ENCODE measurements around the gene ZNF3. TPM values are rescaled to one million over a fixed set of nuclear protein-coding genes. Genes with fewer than 3 reads are reported as not detected.

Gene ZNF3
- total RNA-seq, 4 donors from 2014 or later = 31.4 to 42.3 (median 36.1) TPM

DNA sequence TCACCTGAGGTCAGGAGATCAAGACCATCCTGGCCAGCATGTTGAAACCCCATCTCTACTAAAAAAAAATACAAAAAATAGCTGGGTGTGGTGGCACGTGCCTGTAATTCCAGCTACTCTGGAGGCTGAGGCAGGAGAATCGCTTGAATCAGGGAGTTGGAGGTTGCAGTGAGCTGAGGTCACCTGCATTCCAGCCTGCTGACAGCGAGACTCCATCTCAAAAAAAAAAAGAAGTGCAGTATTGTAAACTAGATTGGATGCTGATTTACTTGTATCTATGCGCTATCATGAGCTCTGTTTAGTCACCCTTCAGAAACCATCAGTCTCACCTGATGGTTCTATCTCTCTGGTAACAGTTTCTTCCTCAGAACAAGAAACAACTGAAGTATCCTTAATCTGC is 18.1 kb downstream of the ZNF3 start:
- Histone ChIP-seq H3K27me3 (no peaks in the 10 kb centered on the region), H3K27ac (no peak overlapping the region), H3K4me1 (no peaks in the 10 kb centered on the region), H3K9me3 (no peaks in the 10 kb centered on the region), H3K36me3 (peaks cover 14% of the 10 kb centered on the region in 2 donors), H3K4me3 (replicated peaks in 1 of 3) (no peak overlapping the region)
- DNase-seq = no peak
- intact Hi-C loops (cut with DNase I) = no loop called here
- 94 to 100% methylated on average over 4 of the region's 4 CpGs for WGBS, 2 donors
- TF ChIP-seq, protein P1, sequence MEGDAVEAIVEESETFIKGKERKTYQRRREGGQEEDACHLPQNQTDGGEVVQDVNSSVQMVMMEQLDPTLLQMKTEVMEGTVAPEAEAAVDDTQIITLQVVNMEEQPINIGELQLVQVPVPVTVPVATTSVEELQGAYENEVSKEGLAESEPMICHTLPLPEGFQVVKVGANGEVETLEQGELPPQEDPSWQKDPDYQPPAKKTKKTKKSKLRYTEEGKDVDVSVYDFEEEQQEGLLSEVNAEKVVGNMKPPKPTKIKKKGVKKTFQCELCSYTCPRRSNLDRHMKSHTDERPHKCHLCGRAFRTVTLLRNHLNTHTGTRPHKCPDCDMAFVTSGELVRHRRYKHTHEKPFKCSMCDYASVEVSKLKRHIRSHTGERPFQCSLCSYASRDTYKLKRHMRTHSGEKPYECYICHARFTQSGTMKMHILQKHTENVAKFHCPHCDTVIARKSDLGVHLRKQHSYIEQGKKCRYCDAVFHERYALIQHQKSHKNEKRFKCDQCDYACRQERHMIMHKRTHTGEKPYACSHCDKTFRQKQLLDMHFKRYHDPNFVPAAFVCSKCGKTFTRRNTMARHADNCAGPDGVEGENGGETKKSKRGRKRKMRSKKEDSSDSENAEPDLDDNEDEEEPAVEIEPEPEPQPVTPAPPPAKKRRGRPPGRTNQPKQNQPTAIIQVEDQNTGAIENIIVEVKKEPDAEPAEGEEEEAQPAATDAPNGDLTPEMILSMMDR (IDR thresholded peaks at IDR 0.05) = no peak
- TF ChIP-seq POLR2A (IDR thresholded peaks at IDR 0.05) = no peak

DNA sequence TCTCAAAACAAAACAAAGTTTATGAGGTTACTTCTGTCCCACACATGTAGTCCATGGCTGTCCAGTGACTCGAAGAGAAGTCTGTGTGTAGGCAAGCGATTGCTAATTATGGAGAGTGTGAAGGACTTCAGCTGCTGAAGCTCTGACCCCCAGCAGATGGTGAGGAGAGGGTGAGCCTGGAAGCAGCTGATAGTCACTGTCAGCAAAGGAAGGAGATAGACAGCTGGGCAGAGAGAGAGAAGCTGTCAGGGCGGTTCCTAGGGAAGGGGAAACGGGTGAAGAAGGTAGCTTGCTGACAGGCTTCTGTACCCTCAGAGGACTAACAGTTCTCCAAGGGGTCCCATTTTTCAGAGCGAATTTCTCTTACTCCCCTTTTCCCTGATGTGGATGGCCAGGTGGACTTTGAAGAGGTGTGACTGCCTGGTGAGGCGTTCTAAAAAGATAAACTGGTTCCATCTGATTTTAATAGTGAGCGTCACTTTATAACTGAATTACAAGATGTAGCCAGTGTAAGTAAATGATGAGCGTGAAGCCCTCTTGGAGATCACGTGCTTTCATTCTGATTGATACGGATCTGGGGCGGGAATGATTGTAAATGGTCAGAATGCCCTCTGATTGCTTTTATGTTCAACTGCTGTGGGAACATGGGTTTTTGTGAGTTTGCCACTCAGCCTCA is 19.9 kb downstream of the ZNF3 start:
- Histone ChIP-seq H3K4me1 (no peaks in the 10 kb centered on the region), H3K27ac (no peak overlapping the region), H3K27me3 (no peaks in the 10 kb centered on the region), H3K9me3 (no peaks in the 10 kb centered on the region), H3K36me3 (peaks cover 28% of the 10 kb centered on the region in 2 donors), H3K4me3 (replicated peaks in 1 of 3) (no peak overlapping the region)
- no peak for DNase-seq
- WGBS, 2 donors = 96% methylated on average over 11 of the region's 11 CpGs
- intact Hi-C loops (cut with DNase I) = no loop called here
- TF ChIP-seq, protein P1 (IDR thresholded peaks at IDR 0.05) = no peak
- no peak for TF ChIP-seq POLR2A (IDR thresholded peaks at IDR 0.05)

DNA sequence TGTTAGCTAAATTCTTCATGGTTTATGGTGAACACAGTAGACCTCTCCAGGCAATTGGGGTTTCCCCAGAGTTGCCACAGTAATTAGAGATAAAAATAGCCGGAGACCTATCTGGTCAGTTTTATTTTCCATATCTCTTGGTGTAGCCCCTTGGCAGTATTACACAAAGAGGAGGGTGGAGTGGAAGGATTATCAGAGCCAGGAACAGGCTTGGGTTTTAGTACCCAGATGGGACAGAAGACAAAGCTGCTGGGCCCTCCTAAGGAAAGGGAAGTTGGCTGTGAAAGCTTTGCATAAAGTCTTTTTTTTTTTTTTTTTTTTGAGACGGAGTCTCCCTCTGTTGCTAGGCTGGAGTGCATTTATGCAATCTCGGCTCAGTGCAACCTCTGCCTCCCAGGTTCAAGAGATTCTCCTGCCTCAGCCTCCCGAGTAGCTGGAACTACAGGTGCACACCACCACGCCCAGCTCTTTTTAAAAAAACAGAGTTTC is 22.2 kb downstream of the ZNF3 start:
- TF ChIP-seq, protein P1 (IDR thresholded peaks at IDR 0.05) = no peak
- TF ChIP-seq POLR2A (IDR thresholded peaks at IDR 0.05) = no peak
- no peak overlapping the region for H3K27ac ChIP-seq
- intact Hi-C loops (cut with DNase I) = no loop called here
- no peaks in the 10 kb centered on the region for H3K4me1 ChIP-seq
- no peak for DNase-seq
- 91 to 92% methylated on average over 5 of the region's 5 CpGs for WGBS, 2 donors
- peaks cover 23 to 25% of the 10 kb centered on the region in 2 donors for H3K36me3 ChIP-seq
- H3K9me3 ChIP-seq = no peaks in the 10 kb centered on the region
- no peak overlapping the region for H3K4me3 ChIP-seq (replicated peaks in 1 of 3)
- no peaks in the 10 kb centered on the region for H3K27me3 ChIP-seq

DNA sequence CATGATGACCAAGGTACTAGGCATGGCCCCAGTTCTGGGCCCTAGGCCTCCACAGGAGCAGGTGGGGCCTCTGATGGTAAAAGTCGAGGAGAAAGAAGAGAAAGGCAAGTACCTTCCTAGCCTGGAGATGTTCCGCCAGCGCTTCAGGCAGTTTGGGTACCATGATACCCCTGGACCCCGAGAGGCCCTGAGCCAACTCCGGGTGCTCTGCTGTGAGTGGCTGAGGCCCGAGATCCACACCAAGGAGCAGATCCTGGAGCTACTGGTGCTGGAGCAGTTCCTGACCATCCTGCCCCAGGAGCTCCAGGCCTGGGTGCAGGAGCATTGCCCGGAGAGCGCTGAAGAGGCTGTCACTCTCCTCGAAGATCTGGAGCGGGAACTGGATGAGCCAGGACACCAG is 24.5 kb downstream of the ZNF3 start:
- TF ChIP-seq POLR2A (IDR thresholded peaks at IDR 0.05) = no peak
- TF ChIP-seq, protein P1 (IDR thresholded peaks at IDR 0.05) = no peak
- DNase-seq = no peak
- Histone ChIP-seq H3K27me3 (no peaks in the 10 kb centered on the region), H3K9me3 (no peaks in the 10 kb centered on the region), H3K4me3 (replicated peaks in 1 of 3) (no peak overlapping the region), H3K4me1 (no peaks in the 10 kb centered on the region), H3K27ac (no peak overlapping the region), H3K36me3 (peaks cover 17 to 19% of the 10 kb centered on the region in 2 donors)
- intact Hi-C loops (cut with DNase I) = no loop called here
- WGBS, 2 donors = 90 to 92% methylated on average over 8 to 10 of the region's 10 CpGs

DNA sequence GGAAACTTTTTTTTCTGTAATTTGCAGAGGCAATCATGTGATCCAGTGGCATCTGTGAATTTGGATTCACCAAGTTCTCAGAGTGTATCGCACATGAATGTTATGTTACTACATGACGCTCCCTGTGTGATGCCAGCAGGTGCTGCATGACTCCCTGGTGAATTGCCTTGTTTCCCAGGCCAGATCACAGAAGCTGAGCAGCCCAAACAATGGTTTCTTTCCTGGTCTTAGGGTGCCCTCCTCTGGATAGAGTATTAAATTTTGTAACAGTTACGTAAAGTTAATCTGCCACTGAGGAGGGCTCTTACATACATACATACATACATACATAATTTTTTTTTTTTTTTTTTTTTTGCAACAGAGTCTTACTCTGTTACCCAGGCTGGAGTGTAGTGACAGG is 28.3 kb downstream of the ZNF3 start:
- no peak overlapping the region for H3K27ac ChIP-seq
- H3K36me3 ChIP-seq = peaks cover 12 to 13% of the 10 kb centered on the region in 2 donors
- WGBS, 2 donors = 79 to 88% methylated on average over 3 of the region's 3 CpGs
- peaks cover 4 to 12% of the 10 kb centered on the region in 2 donors for H3K4me1 ChIP-seq
- no peak overlapping the region for H3K4me3 ChIP-seq (replicated peaks in 1 of 3)
- no peak for TF ChIP-seq POLR2A (IDR thresholded peaks at IDR 0.05)
- TF ChIP-seq, protein P1 (IDR thresholded peaks at IDR 0.05) = peak in 2 of 6 experiments; percentile 13 to 23
- peak in 1 of 2 donors; percentile 5 for DNase-seq
- H3K9me3 ChIP-seq = no peaks in the 10 kb centered on the region
- intact Hi-C loops (cut with DNase I) = no loop called here
- H3K27me3 ChIP-seq = no peaks in the 10 kb centered on the region
